HepG2 (cell line): ENCODE data around the gene MEF2A. TPM values are rescaled to one million over a fixed set of nuclear protein-coding genes. Genes with fewer than 3 reads are reported as not detected.

Experiments used
- ATAC-seq: fragments of 200-7000 bp; cut with Tn5 transposase; 3 replicates; pipeline ENCODE4 v1.9.1; 2020; ENCODE audit warnings: mild to moderate bottlenecking, moderate library complexity
- BruUV-seq: library from RNA; stranded (reverse); fragments of 400-500 nt; replicated peaks from 2 replicates; lab custom pipeline; 2021; lab: Mats Ljungman, UMichigan
- CTCF ChIA-PET: fragments of 300-600 bp; formaldehyde crosslinking; extraction: SDS; loops from one replicate; lab custom pipeline; 2021; ENCODE audit warnings: low total read pairs, inconsistent platforms, low intra/inter-chr PET ratio; lab: Yijun Ruan, JAX
- POLR2A ChIA-PET: fragments of 350-600 bp; sonication (Branson Sonifier 250); formaldehyde crosslinking; loops from one replicate; lab custom pipeline; 2020; ENCODE audit warnings: antibody characterized with exemption, inconsistent platforms; lab: Yijun Ruan, JAX
- DNase-seq: peaks from one replicate; pipeline ENCODE4 v3.0.0-alpha.2; 2015; ENCODE audit warnings: low spot score
- FAIRE-seq: peaks from 3 replicates; lab custom pipeline; 2011; peaks lifted over from hg19 to GRCh38; lab: Jason Lieb, UNC
- H2AFZ ChIP-seq: one replicate; pipeline ENCODE4 v1.6.1; 2011; ENCODE audit warnings: low read length, inconsistent platforms
- H3K27ac ChIP-seq: fragments of 300-600 bp; 3 replicates; pipeline ENCODE4 v1.8.0; 2011; ENCODE audit warnings: mixed run types, mild to moderate bottlenecking, mixed read lengths, low read length, inconsistent platforms; ENCODE audit not compliant: insufficient read depth; ENCODE audit errors: extremely low read length
- H3K27me3 ChIP-seq, 2 experiments: fragments of 200-600 bp in 1 of 2; 2 replicates in 1 of 2; 3 replicates in 1 of 2; pipeline versions ENCODE4 v1.6.0 to v1.8.0; 2011; ENCODE audit warnings: low read length in 2 of 2, mild to moderate bottlenecking in 2 of 2, moderate library complexity in 2 of 2, inconsistent platforms in 1 of 2; ENCODE audit not compliant: insufficient read depth in 2 of 2, control insufficient read depth in 1 of 2
- H3K36me3 ChIP-seq, 2 experiments: fragments of 200-600 bp in 1 of 2; replicated peaks in 1 of 2; 2 replicates in 1 of 2; 3 replicates in 1 of 2; pipeline versions ENCODE4 v1.5.1 to v1.8.0; 2011; ENCODE audit warnings: low read length in 2 of 2, inconsistent platforms in 1 of 2; ENCODE audit not compliant: insufficient read depth in 2 of 2, control insufficient read depth in 1 of 2
- H3K4me1 ChIP-seq: 2 replicates; pipeline ENCODE4 v1.5.1; 2012; ENCODE audit warnings: low read length, inconsistent platforms; ENCODE audit not compliant: insufficient read depth
- H3K4me2 ChIP-seq: 2 replicates; pipeline ENCODE4 v1.6.0; 2011; ENCODE audit warnings: low read depth, low read length, inconsistent platforms
- H3K4me3 ChIP-seq, 3 experiments: fragments of 200-600 bp in 1 of 3; sonication (generic), shearing (Covaris generic) in 1 of 3; replicated peaks in 1 of 3; 2 replicates each; pipeline ENCODE4 v1.5.1; 2011 to 2016; ENCODE audit warnings: low read length in 3 of 3, inconsistent platforms in 2 of 3, low read depth in 2 of 3, mild to moderate bottlenecking in 2 of 3, control low read depth in 1 of 3, mixed read lengths in 1 of 3; ENCODE audit not compliant: insufficient read depth in 1 of 3
- H3K79me2 ChIP-seq: one replicate; pipeline ENCODE4 v1.6.1; 2011; ENCODE audit warnings: low read length, inconsistent platforms; ENCODE audit not compliant: insufficient read depth
- H3K9ac ChIP-seq: 2 replicates; pipeline ENCODE4 v1.6.0; 2011; ENCODE audit warnings: mild to moderate bottlenecking, low read depth, low read length, inconsistent platforms; ENCODE audit not compliant: insufficient read depth
- H3K9me3 ChIP-seq: 2 replicates; pipeline ENCODE4 v1.5.1; 2012; ENCODE audit warnings: mild to moderate bottlenecking, low read length
- H4K20me1 ChIP-seq: 2 replicates; pipeline ENCODE4 v1.6.0; 2011; ENCODE audit warnings: inconsistent platforms, mild to moderate bottlenecking, low read length, moderate library complexity; ENCODE audit not compliant: insufficient read depth
- AGO1 ChIP-seq: fragments of 200-400 bp; formaldehyde crosslinking; IDR thresholded peaks from 2 replicates; pipeline ENCODE4 v1.6.1; 2017; ENCODE audit warnings: mild to moderate bottlenecking, low read depth, low read length, moderate library complexity; ENCODE audit not compliant: poor library complexity, severe bottlenecking
- LBX2 ChIP-seq: sonication (generic); formaldehyde crosslinking; IDR thresholded peaks from 2 replicates; pipeline ENCODE4 v1.5.0; 2020; ENCODE audit warnings: missing genetic modification reagents, mild to moderate bottlenecking, borderline replicate concordance
- MED1 ChIP-seq: sonication (generic); formaldehyde crosslinking; IDR thresholded peaks from 2 replicates; pipeline ENCODE4 v1.4.0; 2020; ENCODE audit warnings: missing genetic modification reagents
- PAXIP1 ChIP-seq: sonication (generic); formaldehyde crosslinking; conservative IDR thresholded peaks from 2 replicates; pipeline ENCODE4 v1.4.0; 2020; ENCODE audit warnings: mild to moderate bottlenecking, missing genetic modification reagents, moderate library complexity
- PCBP2 ChIP-seq: fragments of 200-400 bp; formaldehyde crosslinking; optimal IDR thresholded peaks from 2 replicates; pipeline ENCODE3; 2018; ENCODE audit warnings: low read length, low read depth; ENCODE audit not compliant: poor library complexity, severe bottlenecking
- THAP11 ChIP-seq: IDR thresholded peaks from 2 replicates; pipeline ENCODE4 v1.6.1; 2016; ENCODE audit warnings: missing biosample characterization, missing genetic modification reagents
- ZNF235 ChIP-seq: sonication (generic); formaldehyde crosslinking; IDR thresholded peaks from 2 replicates; pipeline ENCODE4 v1.8.1; 2023; ENCODE audit warnings: mild to moderate bottlenecking, missing genetic modification reagents, borderline replicate concordance
- ZNF292 ChIP-seq: sonication (generic); formaldehyde crosslinking; IDR thresholded peaks from 2 replicates; pipeline ENCODE4 v1.8.1; 2022; ENCODE audit warnings: mild to moderate bottlenecking, low read depth, missing genetic modification reagents, borderline replicate concordance
- ZNF788 ChIP-seq: sonication (generic); formaldehyde crosslinking; IDR thresholded peaks from 2 replicates; pipeline ENCODE4 v1.5.0; 2020; ENCODE audit warnings: mild to moderate bottlenecking, missing genetic modification reagents, borderline replicate concordance
- ZNF790 ChIP-seq: sonication (generic); formaldehyde crosslinking; IDR thresholded peaks from 2 replicates; pipeline ENCODE4 v1.8.0; 2022; ENCODE audit warnings: missing genetic modification reagents, mild to moderate bottlenecking, borderline replicate concordance
- WGBS: methylation state at CpG from one replicate; pipeline ENCODE4 v1.1.6; 2017; ENCODE audit warnings: low lambda C conversion rate; 5-methylcytosine and 5-hydroxymethylcytosine counted together
- in situ Hi-C: cut with HindIII; loops from 2 replicates; pipeline ENCODE4 v1.10.0; 2017; ENCODE audit warnings: low pct_unique_long_range_greater_than_20kb; ENCODE audit not compliant: extremely low pct_ligation_motif_present
- intact Hi-C: fragments of 100-400 bp; cut with micrococcal nuclease; formaldehyde crosslinking; loops from one replicate; pipeline ENCODE4 v1.10.0; 2022; ENCODE audit not compliant: unreplicated experiment
- polyA plus RNA-seq, 8 experiments: library from polyadenylated mRNA; depleted of rRNA in 3 of 8; stranded (reverse) in 7 of 8; unstranded in 1 of 8; fragments of >200 nt; fragmentation: Illumina TruSeq in 4 of 8; extraction: Trizol in 4 of 8; gene quantifications; 2 replicates each; pipeline versions ENCODE4 v1.2.1 to v1.2.3, GENCODE V29; 2011 to 2016; ENCODE audit warnings: low read depth in 4 of 8, missing spikeins in 1 of 8, mixed read lengths in 1 of 8; ENCODE audit not compliant: insufficient read depth in 1 of 8
- total RNA-seq, 5 experiments: library from RNA; depleted of rRNA; stranded (reverse); fragments of >200 nt; fragmentation: Illumina TruSeq; extraction: Trizol; gene quantifications; 2 replicates each; pipeline ENCODE4 v1.2.3, GENCODE V29; 2016; ENCODE audit warnings: low read depth in 1 of 5
- TF ChIP-seq, protein P1 (sequence below): sonication (generic); formaldehyde crosslinking; IDR thresholded peaks from 2 replicates; pipeline ENCODE4 v1.5.1; 2020; ENCODE audit warnings: mild to moderate bottlenecking, moderate library complexity, missing genetic modification reagents
- TF ChIP-seq, protein P2 (sequence below): sonication (generic); formaldehyde crosslinking; IDR thresholded peaks from 2 replicates; pipeline ENCODE4 v1.8.0; 2022; ENCODE audit warnings: low read depth, missing genetic modification reagents

MEF2A gene
- total and polyA plus RNA-seq, 2 of the 13 experiments (the other 11 are each of a cell fraction or from before 2014, with no cell fraction given): 15.2 to 24.4 TPM

- TF ChIP-seq, protein P1, sequence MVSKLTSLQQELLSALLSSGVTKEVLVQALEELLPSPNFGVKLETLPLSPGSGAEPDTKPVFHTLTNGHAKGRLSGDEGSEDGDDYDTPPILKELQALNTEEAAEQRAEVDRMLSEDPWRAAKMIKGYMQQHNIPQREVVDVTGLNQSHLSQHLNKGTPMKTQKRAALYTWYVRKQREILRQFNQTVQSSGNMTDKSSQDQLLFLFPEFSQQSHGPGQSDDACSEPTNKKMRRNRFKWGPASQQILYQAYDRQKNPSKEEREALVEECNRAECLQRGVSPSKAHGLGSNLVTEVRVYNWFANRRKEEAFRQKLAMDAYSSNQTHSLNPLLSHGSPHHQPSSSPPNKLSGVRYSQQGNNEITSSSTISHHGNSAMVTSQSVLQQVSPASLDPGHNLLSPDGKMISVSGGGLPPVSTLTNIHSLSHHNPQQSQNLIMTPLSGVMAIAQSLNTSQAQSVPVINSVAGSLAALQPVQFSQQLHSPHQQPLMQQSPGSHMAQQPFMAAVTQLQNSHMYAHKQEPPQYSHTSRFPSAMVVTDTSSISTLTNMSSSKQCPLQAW: peak; percentile 17; the same call in 1 of the 2 replicates
- TF ChIP-seq ZNF235 (CRISPR knock-in tag) (no peak), ZNF788 (peak; percentile 40; the same call in 1 of the 2 replicates)
Observed at GRCh38 chr15:99566157-99566897, 543 bp downstream of the MEF2A start (continued).

- intact Hi-C loops (no loop called here), in situ Hi-C loops (loop anchor here (10.0 kb wide), 1 partner anchor 134 kb away; no protein-coding TSS in a partner anchor)
- Histone ChIP-seq H3K79me2 (peaks cover 72% of the 10 kb centered on the region), H3K9ac (no peak overlapping the region), H3K36me3 (no peaks in the 10 kb centered on the region), H3K4me2 (peak overlapping the region; percentile 68), H3K4me3 (0 out of 6 replicates have a peak overlapping the region, but pooled peaks of 1 of the 3 experiments have one; percentile 86), H3K27ac (peak overlapping the region; percentile 9), H3K9me3 (no peaks in the 10 kb centered on the region), H3K27me3 (peaks cover 0 to under 1% of the 10 kb centered on the region in 2 experiments; a peak in 1 of 5 replicates), H3K4me1 (peaks cover 40% of the 10 kb centered on the region), H2AFZ (no peak overlapping the region), H4K20me1 (peaks cover 12% of the 10 kb centered on the region)
- ChIA-PET CTCF (no interaction called here), POLR2A (no interaction called here)
- no peak for ATAC-seq
- no TSS peak for BruUV-seq
- no peak for FAIRE-seq
- no peak for DNase-seq
- 70% methylated on average over 9 of the region's 9 CpGs for WGBS
- TF ChIP-seq MED1 (CRISPR knock-in tag) (no peak), LBX2 (CRISPR knock-in tag) (no peak), ZNF292 (no peak), THAP11 (no peak), PCBP2 (no peak), ZNF790 (CRISPR knock-in tag) (no peak), AGO1 (no peak), PAXIP1 (CRISPR knock-in tag) (no peak)
- TF ChIP-seq, protein P2, sequence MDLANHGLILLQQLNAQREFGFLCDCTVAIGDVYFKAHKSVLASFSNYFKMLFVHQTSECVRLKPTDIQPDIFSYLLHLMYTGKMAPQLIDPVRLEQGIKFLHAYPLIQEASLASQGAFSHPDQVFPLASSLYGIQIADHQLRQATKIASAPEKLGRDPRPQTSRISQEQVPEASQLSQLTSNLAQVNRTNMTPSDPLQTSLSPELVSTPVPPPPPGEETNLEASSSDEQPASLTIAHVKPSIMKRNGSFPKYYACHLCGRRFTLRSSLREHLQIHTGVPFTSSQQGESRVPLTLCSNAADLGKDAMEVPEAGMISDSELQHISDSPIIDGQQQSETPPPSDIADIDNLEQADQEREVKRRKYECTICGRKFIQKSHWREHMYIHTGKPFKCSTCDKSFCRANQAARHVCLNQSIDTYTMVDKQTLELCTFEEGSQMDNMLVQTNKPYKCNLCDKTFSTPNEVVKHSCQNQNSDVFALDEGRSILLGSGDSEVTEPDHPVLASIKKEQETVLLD: no peak
Observed at GRCh38 chr15:99568625-99569352, 3.0 kb downstream of the MEF2A start.
